ENCODE results near the gene GDPD2. TPM values are rescaled to one million over a fixed set of nuclear protein-coding genes. Genes with fewer than 3 reads are reported as not detected.

GDPD2 gene
- total RNA-seq, 1 donor from 2014 or later: not detected

DNA sequence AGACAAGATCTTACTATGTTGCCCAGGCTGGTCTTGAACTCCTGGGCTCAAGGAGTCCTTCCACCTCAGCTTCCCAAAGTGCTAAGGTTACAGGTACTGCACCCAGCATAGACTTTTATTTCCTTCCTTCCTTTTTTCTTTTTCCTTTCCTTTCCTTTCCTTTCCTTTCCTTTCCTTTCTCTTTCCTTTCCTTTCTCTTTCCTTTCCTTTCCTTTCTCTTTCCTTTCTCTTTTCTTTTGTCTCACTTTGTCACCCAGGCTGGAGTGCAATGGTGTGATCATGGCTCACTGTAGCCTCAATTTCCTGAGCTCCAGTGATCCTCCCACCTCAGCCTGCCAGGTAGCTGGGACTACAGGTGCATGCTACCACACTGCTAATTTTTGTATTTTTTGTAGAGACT, 40.9 kb downstream of the GDPD2 start:
- ATAC-seq: no peak

DNA sequence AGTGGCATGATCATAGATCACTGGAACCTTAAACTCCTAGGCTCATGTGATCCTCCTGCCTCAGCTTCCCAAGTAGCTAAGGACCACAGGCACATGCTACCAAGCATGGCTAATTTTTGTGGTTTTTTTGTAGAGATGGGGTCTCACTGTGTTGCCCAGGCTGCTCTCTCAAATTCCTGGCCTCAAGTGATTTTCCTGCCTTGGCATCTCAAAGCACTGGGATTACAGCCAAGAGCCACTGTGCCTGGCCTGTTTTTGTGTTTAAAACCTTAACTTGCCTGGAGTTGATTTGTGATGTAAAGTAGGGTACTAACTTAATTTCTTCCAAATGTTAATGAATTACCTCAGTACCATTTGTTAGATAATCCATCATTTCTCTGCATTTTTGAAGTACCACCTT, 43.9 kb downstream of the GDPD2 start:
- DNase-seq: no peak
- intact Hi-C loops (cut with micrococcal nuclease): no loop called here
- no peak for ATAC-seq

More for the DNA sequence above, 40.9 kb downstream of the GDPD2 start:
- intact Hi-C loops (cut with micrococcal nuclease): no loop called here
- no peak for DNase-seq

DNA sequence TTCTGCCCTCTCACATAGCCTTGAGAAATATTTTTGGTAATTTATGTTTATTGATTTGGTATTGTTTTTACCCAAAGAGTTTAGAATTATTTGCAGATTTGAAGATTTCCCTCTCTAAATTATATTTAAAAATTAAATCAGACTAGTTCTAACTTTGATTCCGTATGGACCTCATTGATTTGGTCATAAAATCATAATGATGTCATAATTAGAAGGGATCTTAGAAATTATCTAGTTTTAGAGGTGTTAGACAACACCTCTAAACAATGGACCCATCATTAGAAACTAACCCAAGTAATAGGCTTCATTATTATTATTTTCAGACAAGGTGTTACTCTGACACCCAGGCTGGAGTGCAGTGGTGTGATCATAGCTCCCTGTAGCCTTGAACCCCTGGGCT, 45.6 kb downstream of the GDPD2 start:
- ATAC-seq (no peak), DNase-seq (no peak)
- intact Hi-C loops (cut with micrococcal nuclease): no loop called here

DNA sequence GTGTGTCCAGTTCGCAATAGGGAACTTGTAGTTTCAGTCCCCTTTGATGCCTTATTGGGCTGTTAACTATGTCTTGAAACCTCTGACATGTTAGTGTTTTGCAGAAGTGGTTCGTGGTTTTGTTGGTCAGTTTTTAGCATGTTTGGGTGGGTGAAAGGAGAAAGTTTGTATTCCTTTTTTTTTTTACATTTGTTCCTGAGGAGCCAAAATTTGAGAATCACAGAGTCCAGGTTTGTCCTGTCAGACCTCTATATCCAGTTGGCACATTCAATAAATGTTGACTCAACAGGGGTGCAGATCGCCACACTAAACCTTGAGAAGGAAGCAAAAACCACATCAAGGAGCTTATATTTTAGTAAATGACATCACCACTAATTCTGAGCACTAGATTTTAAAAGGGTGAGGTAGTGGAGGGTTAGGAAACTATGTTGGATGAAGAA, 47.8 kb downstream of the GDPD2 start:
- no peak for ATAC-seq
- intact Hi-C loops (cut with micrococcal nuclease): no loop called here
- no peak for DNase-seq

DNA sequence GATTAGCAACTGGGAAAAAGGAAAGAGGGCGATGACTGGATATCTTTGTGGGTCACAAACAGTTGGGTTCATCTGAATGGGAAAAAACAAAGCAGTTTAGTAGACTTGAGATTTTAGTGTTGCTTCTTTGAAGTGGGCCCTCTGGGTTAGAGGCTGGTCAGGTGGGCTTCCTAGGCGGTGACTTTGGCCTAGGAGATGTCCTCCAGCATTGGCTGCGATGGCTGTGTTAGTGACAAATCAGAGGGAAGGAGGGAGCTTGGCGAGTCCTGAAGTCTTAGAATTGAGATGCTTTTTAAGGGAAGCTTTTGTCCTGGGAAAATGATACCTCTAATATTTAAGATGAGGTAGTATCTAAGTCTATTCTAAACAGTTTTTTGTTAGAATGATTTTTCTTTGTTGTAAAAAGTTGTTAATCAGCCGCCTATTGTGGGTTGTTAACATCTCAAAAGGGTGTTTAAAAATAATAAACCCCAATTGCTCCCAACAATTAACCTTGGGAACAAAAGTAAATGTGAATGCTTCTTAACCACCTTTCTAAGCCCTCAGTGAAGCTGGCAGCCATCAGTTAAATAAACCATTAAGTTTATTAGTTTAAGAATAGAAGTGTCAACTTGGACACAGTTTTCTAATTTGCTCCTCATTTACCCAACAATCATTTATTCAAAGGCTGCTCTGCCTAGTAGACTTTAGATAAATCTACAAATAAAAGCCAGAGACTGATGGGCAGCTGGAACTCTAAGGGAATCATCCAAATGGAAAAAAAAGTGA, 53.2 kb downstream of the GDPD2 start:
- ATAC-seq (no peak), DNase-seq (no peak)
- intact Hi-C loops (cut with micrococcal nuclease): no loop called here

DNA sequence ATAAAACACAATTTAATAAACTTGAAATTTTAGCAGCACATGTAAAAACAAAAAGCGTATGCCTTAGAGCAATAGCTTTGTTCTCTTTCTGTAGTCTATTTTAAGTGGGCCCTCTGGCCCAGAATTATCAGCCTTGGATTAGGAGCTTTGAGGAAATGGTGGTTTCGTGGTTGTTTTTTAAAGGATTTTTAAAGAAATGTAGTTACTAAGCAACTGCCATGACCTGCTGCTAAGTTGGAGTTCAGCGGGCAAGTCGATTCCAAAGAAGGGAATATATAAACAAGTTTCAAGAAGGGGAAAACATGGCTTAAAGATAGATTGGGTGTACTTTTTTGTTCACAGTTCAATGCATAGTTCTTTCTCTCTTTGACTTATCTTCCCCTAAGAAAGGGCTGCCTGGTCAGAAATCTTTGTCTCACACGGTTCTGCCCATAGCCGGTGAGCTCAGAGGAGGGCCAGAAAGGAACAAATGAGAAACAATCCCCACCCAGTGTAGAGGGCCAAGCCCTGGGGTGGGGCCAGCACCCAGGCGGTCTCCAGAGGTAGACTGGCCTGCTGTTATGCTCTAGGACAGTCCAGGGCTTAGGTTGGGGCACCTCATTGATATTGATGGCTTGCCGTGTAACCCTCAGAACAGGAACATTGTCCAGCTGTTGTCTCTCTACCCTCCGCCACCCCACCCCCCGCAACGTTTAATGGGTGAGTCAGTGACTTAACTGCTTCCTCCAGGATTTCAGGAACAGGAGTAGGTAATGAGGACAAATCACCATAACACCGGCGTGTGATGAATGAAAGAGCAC, 54.0 kb downstream of the GDPD2 start:
- intact Hi-C loops (cut with micrococcal nuclease): no loop called here
- peak; percentile 24 for ATAC-seq
- peak; percentile 36 for DNase-seq

DNA sequence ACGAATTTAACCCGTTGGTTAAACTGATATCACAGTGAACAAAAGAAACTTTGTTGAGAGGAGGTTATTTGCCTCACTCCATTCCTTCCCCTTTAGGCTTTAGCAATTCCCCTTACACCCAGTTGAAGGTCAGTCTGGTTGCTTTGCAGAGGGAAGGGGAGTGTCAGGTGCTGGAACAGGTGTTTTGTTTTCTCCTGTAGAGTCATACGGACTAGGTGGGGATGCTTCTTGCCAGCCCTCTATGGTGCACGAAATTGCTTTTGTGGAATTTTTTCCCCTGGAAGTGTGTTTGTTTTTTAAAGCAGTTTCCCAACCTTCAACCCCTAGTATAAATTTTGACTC, 54.6 kb downstream of the GDPD2 start:
- no peak for ATAC-seq
- intact Hi-C loops (cut with micrococcal nuclease): no loop called here

DNA sequence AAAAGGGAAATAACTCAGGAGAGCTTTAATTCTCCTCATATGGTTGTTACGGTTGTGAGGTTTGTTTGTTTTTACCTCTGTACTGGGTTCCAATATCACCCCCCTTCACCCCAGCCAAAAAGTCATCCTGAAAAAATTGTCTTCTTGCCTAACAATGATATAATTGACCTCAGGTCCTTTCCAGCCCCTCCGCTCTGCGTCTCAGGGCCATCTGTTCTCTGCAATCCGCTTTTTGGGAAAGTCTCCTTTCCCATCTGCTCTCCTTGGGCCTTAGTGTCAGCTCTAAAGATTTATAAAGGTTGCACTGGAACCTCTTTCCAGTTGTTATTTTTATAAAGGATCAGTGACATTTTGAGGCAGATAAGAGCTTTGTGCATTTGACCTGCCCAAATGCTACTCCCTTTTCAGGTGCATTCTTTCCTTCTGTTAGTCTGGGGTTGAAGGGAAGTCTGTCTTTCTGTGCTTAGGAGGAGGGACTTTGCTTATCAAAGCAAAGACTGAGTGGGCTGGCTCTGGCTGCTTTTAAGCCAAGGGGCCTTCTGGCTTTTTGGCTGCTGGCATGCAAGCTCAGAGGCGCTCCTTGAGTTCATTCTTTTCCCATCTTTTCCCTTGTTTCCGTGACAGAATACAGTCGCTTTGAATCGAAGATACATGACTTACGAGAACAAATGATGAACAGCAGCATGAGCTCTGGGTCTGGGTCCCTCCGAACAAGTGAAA, 55.6 kb downstream of the GDPD2 start:
- intact Hi-C loops (cut with micrococcal nuclease): no loop called here
- no peak for ATAC-seq
- DNase-seq: no peak

More for the DNA sequence above, 54.6 kb downstream of the GDPD2 start:
- DNase-seq: no peak

DNA sequence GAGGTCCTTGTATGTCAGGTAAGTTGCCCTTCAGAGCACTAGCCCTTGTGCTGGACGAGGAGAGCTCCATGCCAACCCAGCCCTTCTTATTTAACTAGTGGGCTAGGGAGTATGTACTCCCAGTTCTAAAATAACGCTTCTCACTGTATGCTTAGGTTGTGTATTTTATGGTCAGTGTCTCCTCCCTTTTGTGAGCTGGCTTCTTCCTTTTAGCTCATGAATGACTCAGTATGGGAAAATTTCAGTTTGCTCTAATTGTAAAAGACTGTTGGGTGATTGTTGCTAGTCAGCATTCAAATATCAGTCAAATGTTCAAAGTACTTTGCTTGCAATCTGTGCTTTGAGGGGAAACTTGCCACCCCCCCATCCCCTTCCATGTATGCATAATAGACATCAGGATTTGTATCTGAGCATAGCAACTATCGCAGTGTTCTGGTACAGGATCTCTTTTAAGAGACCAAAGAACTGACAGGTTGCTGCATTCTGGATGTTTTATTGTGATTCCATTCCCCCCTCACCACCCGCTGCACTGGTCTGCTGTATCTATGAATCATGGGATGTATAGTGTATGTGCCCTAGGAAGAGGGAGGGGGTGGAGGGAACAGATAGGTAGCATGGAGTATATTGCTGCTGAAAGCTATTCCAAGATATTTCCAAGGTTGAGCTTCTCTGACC, 56.3 kb downstream of the GDPD2 start:
- DNase-seq: no peak
- intact Hi-C loops (cut with micrococcal nuclease): no loop called here
- peak; percentile 3 for ATAC-seq

DNA sequence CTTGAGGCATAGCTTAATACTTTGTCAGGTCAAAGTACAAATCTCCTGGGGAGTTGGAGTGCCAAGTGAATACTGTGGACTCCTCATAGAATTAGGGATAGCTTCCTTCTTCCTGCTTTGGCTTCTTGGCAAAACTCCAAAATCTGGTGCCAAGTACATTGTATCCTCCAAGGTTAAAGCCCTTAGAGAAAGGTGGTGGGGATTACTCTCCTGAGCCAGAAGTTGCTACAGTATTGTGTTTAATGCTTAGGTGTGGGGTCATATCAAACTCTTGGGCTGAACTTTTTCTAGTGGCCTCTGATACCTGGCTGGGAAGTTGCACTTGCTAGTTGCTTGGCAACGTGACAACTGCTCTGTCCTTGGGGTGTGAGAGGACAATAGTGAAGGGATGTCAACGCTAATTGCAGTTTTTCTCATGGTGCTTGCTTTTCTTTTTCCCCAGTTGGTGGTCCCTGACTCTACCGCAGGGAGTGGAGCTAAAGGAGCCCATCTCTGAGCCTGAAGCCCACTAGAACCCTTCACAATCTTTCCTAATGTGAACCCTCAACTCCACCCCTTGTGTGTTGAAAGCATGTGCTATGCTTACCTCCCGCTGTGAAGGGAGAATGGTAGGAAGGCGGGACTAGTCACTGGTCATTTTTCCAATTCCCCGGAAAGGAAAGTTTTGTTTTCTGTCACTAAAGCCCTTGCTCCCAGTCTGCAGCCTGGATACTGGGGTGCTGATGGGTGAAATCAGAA, 57.0 kb downstream of the GDPD2 start:
- DNase-seq (peak; percentile 23), ATAC-seq (peak; percentile 61)
- intact Hi-C loops (cut with micrococcal nuclease): no loop called here

DNA sequence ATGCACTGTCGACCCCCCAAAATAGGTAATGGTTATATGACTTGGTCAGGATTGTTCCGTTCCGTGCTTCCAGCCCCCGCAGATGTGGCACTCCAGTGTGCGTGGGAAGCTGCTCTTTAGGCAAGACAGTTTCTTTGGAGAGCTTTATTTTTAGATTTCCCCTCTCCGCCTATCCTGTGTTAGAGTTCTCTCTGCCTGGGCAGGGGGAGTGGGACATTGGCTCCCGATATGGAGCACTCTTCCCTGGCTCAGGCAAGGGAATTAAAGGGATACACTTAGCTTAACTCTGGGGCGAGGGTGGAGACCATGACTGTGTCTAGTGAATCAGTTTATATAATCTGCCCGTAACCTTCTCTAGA, 57.5 kb downstream of the GDPD2 start:
- DNase-seq (peak; percentile 46), ATAC-seq (peak; percentile 91)
- intact Hi-C loops (cut with micrococcal nuclease): no loop called here

DNA sequence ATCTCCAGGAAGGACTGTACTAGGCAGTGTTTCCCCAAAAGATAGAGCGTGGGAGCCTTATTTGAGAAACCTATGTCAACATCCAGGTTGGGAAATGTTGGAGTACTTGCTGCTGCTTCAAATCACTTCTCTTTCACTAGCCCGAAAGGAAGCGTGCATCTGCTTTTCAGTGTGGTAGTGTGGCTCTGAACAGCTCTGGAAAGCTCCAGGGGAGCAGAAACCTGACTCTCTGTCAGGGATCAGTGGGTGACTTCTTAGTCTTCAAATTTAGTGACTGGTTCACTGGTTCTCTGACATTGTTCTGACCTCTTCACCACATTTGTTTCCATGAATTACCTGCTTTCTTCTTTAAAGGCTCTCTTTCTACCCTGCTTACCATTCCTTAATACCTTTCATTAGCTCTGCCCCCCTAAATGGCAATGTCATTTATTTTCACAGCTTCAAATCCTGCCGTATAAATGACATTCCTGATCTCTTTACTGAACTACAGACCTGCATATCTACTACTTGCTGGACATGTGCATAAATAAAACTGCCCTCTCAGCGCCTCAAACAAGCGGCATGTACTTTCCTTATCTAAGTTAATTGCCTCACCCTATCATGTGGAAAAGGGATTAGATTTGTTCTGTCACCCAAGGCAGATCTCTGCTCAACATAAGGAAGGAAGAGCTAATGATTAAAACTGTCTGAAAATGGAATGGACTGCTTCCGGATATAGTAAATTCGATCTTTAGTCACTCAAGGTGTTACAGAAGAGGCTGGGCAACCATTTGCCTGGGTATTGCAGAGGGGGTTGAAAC, 58.6 kb downstream of the GDPD2 start:
- intact Hi-C loops (cut with micrococcal nuclease): no loop called here
- DNase-seq: no peak
- peak; percentile 13 for ATAC-seq

DNA sequence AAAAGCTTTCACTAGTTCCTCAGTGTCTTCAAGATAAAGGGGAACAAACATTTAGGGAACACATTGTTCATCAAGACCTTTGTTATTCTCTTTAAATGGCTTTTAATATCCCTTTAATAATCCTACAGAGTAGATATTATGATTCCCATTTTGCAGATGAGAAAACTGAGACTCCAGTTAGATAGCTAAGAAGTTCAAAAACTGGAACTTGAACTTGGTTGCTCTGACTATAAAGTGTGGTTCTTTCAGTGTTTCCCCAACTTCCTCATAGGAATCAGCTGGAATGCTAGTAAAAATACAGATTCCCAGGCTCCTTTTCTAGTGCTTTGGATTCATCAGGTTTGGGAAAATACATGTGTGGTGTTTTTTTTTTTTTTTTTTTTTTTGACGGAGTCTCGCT, 59.2 kb downstream of the GDPD2 start:
- intact Hi-C loops (cut with micrococcal nuclease): no loop called here
- ATAC-seq (no peak), DNase-seq (no peak)

Other genes starting within 250 kb of the GDPD2 start
- not detected for gene DGAT2L6, start 245.8 kb upstream of the GDPD2 start, total RNA-seq
- not detected for gene AWAT1, start 188.7 kb upstream of the GDPD2 start, total RNA-seq
- gene P2RY4, start 163.1 kb upstream of the GDPD2 start, total RNA-seq: not detected
- not detected for gene ARR3, start 155.0 kb upstream of the GDPD2 start, total RNA-seq
- gene RAB41, start 141.1 kb upstream of the GDPD2 start, total RNA-seq: not detected
- gene PDZD11, start 133.4 kb upstream of the GDPD2 start, total RNA-seq: 33.7 TPM
- 0.40 TPM for gene KIF4A, start 133.2 kb upstream of the GDPD2 start, total RNA-seq
- gene DLG3, start 21.5 kb downstream of the GDPD2 start, total RNA-seq: 11.5 TPM